ENCODE results near the gene CD19.
"Not testable (repeated sequence)": the region's sequence is repeated elsewhere in the genome, so short reads cannot be mapped to it uniquely, and the experiment has no call there.

Gene CD19

DNA sequence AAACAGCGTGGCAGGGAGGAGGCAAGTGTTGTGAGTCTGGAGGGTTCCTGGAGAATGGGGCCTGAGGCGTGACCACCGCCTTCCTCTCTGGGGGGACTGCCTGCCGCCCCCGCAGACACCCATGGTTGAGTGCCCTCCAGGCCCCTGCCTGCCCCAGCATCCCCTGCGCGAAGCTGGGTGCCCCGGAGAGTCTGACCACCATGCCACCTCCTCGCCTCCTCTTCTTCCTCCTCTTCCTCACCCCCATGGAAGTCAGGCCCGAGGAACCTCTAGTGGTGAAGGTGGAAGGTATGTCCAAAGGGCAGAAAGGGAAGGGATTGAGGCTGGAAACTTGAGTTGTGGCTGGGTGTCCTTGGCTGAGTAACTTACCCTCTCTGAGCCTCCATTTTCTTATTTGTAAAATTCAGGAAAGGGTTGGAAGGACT, at the start of gene CD19:
TSS of gene CD19 (plus strand) at position 171 of the 425 bp plus-strand sequence. CDS start at position 201, 30 bp downstream.
- DNase-seq, result no peak

- peak; percentile 17 for DNase-seq
Measured at GRCh38 chr16:28882551-28883160, 49.1 kb upstream of the CD19 start.

- DNase-seq, result peak; percentile 77
Measured at GRCh38 chr16:28883221-28883996, 48.4 kb upstream of the CD19 start.

GRCh38 chr16:28884045-28884444, 47.7 kb upstream of the CD19 start:
- DNase-seq, result no peak

DNA sequence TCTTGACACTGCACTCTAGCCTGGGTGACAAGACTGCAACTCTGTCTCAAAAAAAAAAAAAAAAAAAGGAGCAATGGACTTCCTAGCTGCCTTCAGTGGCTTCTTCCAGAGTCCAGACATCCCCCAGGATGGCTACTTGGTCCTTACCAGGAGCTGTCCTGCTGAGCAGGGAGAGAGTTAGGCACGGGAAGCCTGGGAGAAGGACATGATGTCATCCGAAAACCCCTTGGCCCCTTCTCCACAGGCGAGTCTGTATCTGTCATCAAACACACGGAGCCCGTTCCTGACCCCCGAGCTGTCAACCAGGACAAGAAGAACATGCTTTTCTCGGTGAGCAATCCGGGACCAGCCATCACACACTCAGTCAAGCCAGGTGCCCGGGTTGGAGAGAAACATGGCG, 44.8 kb upstream of the CD19 start:
- no peak for DNase-seq

DNA sequence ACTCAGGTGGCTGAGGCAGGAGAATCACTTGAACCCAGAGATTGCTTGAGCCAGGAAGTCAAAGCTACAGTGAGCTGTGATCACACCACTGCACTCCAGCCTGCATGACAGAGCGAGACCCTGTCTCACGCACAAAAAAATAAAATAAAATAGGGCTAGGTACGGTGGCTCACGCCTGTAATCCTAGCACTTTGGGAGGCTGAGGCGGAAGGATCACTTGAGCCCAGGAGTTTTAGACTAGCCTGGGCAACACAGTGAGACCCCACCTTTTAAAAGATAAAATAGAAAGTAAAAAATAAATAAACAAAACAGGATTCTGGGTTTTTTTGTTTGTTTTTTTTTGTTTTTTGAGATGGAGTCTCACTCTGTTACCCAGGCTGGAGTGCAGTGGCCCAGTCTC, 41.4 kb upstream of the CD19 start:
- not testable (repeated sequence) for DNase-seq

DNA sequence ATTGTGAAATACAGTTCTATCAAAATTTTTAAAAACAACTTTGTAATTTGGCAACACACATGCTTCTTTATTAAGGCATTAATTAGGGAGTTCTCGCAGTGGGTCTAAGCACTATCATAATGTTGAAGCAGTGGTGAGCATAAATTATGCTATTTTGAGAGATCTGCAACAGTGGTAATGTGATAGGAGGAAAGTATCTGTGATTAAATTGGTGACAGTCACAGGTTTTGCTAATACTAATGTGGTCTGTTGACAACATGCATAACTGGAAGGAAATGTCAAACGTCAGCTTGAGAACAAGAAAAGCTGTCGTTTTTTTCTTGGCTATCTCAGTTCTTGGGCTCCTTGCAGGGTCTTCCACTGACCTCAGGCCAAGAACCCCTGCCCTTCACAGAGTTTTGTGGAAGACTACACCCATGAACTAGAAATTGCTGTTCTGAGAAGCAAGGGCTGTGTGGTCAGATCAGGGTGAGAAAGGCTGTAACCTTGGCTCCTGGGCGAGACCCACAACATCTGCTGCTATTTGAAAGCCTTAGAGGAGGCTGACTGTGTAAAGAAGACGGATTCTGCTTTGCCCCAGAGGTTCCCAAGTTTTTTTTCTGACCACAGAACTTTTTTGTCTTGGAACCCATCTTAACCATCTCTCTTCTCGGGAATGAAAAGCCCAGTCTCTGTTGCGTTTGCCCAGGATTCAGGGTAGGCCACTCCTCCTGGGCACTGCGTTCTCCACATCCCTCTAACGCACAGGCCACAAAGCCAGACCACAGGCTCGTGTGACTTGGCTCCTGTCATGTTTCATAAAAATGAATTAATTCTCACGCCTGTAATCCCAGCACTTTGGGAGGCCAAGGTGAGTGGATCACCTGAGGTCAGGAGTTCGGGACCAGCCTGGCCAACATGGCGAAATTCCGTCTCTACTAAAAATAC, 39.5 kb upstream of the CD19 start:
- no peak for DNase-seq

DNA sequence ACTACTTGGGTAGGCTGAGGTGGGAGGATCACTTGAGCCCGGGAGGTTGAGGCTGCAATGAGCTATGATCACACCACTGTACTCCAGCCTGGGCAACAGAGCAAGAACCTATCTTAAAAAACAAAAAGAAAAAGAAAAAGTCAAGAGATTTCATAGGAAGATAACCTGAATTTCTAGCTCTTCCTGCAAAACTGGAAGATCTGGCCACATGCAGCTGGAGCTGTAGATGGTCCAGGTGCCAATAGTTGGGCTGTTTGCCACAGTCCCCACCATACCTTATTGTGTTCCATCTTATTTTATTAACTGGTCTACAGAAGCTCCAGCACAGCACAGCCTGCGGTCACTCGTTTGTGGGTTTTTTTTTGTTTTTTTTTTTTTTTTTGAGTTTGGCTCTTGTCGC, 38.5 kb upstream of the CD19 start:
- DNase-seq, result no peak

GRCh38 chr16:28895609-28896008, 36.2 kb upstream of the CD19 start:
- no peak for DNase-seq

GRCh38 chr16:28897826-28898225, 33.9 kb upstream of the CD19 start:
- DNase-seq, result no peak

GRCh38 chr16:28898266-28898665, 33.5 kb upstream of the CD19 start:
- DNase-seq, result no peak

GRCh38 chr16:28898942-28899341, 32.8 kb upstream of the CD19 start:
- DNase-seq, result no peak

DNA sequence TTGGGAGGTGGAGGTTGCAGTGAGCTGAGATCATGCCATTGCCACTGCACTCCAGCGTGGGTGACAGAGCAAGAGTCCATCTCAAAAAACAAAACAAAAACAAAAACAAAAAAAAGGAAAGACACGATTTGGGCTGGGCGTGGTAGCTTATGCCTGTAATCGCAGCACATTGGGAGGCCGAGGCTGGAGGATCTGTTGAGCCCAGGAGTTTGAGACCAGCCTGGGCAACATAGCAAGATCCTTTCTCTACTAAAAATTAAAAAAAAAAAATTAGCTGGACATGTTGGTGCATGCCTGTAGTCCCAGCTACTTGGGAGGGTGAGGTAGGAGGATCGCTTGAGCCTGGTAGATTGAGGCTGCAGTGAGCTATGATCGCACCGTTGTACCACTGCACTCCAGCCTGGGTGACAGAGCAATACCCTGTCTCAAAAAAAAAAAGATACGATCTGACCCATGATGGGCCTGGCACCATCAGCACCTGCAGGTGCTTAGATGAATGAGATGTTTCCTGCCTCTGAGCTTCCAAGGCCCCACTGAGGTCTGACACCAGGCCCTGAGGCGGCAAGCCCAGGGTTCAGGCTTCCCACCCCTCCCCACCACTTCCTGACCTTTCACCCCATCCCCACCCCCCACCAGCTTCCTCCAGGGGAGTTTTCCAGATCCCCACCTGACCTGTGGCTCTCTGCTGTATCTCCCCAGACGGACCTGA, 31.7 kb upstream of the CD19 start:
- no peak for DNase-seq

GRCh38 chr16:28900601-28901000, 31.2 kb upstream of the CD19 start:
- no peak for DNase-seq

- no peak for DNase-seq
Measured at GRCh38 chr16:28901862-28902261, 29.9 kb upstream of the CD19 start.

- DNase-seq, result no peak
Measured at GRCh38 chr16:28902909-28903308, 28.9 kb upstream of the CD19 start.

DNA sequence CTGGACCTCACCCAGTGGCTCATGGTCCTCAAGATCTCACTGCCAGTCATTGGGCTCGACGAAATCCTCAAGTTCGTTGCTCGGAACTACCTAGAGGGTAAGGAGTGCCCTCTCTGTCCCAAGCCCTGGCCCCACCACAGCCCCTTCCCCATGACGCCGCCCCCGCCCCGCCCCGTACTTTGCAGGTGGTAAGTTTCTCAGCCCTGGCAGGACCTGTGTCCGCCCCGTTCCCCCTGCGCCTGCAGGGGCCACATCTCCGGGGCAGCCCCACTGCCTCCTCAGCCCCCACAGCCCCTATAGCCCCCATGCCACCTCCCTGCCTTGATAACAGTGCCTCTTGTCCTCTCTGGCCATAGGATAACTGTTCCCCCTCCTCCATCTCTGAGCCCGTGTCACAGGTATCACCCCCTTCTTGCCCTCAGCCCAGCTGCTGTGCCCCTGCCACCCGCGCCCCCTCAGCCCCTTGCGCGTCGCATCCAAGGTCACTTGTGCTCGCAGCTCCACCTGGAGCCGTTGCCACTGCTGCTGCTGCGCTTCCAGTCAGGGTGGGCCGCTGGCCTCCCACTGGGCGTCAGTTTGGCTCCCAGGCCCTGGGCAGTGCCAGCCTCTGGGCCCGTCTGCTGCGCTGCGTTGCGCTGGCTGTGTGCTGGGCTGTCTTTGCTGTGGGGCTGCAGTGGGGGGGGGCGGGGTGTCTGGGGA, 28.3 kb upstream of the CD19 start:
- DNase-seq, result no peak

- no peak for DNase-seq
Measured at GRCh38 chr16:28904363-28904762, 27.4 kb upstream of the CD19 start.

DNA sequence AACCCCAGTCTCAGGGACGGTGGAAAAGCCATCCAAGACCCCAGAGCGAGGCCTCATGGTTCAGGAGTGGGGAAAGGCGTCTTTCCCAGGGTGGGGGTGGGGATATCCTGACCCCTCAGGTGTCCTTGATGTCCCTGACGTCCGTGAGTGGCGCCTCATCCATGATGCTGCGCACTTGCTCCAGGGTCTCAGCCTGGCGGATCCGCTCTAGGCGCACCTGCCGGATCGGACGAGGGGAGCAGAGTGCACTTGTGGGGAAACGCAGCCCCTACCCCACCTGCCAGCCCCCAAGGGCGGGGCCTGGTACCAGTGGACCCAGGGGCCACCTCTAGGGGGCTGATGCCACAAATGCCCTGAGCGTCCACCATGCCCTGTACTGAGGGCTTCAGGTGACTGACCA, 26.9 kb upstream of the CD19 start:
- DNase-seq, result no peak

- DNase-seq, result no peak
Measured at GRCh38 chr16:28905229-28905754, 26.5 kb upstream of the CD19 start.

GRCh38 chr16:28905800-28906372, 25.9 kb upstream of the CD19 start:
- no peak for DNase-seq
